HAP-1 (cell line): ENCODE measurements around the gene PSME3.

Experiments used
- DNase-seq, 2 experiments: peaks; one replicate each; pipeline ENCODE4 v3.0.0-alpha.2; 2016 to 2020; ENCODE audit warnings: low spot score in 2 of 2
- H3K27me3 ChIP-seq: fragments of 250-450 bp; sonication (Bioruptor Pico); 2 replicates; pipeline ENCODE4 v1.5.1; 2020; ENCODE audit warnings: low read depth, mild to moderate bottlenecking, moderate library complexity
- H3K36me3 ChIP-seq: fragments of 250-450 bp; sonication (Bioruptor Pico); replicated peaks from 2 replicates; pipeline ENCODE4 v1.5.1; 2020; ENCODE audit warnings: mild to moderate bottlenecking
- H3K4me1 ChIP-seq: fragments of 250-450 bp; sonication (Bioruptor Pico); 2 replicates; pipeline ENCODE4 v1.5.1; 2020; ENCODE audit warnings: mild to moderate bottlenecking
- H3K4me3 ChIP-seq: fragments of 250-450 bp; sonication (Bioruptor Pico); 2 replicates; pipeline ENCODE4 v1.5.1; 2020; ENCODE audit warnings: mild to moderate bottlenecking, moderate library complexity
- H3K9me3 ChIP-seq: fragments of 250-450 bp; sonication (Bioruptor Pico); 2 replicates; pipeline ENCODE4 v1.5.1; 2020; ENCODE audit warnings: mild to moderate bottlenecking, moderate library complexity
- in situ Hi-C: fragments of 300-500 bp; cut with MboI; formaldehyde crosslinking; loops from 3 replicates; pipeline ENCODE4 v1.14.3; 2020; ENCODE audit warnings: low sequenced_read_pairs, inconsistent platforms, mixed read lengths

PSME3 gene

GRCh38 chr17:42798383-42799380 lies 34.5 kb upstream of the PSME3 start, which contains the start of the genes CNTD1 and COA3:
Gene CNTD1 (plus strand): TSS chr17:42798861. CDS start chr17:42799068, 207 bp downstream.
Gene COA3 (minus strand): TSS chr17:42798704. CDS start chr17:42798681, 23 bp downstream.
- H3K27me3 ChIP-seq, result peaks cover 7% of the 10 kb centered on the region; the same call in 1 of the 2 replicates

GRCh38 chr17:42803074-42803883 lies 29.9 kb upstream of the PSME3 start:
- Histone ChIP-seq H3K9me3 (no peaks in the 10 kb centered on the region), H3K36me3 (no peaks in the 10 kb centered on the region), H3K27me3 (peaks cover 7% of the 10 kb centered on the region; the same call in 1 of the 2 replicates), H3K4me1 (no peaks in the 10 kb centered on the region), H3K4me3 (no peak overlapping the region)
- in situ Hi-C loops, result no loop called here
- DNase-seq, result no peak

More at GRCh38 chr17:42798383-42799380, 34.5 kb upstream of the PSME3 start, which contains the start of the genes CNTD1 and COA3:
- peaks cover 11% of the 10 kb centered on the region for H3K36me3 ChIP-seq
- no peaks in the 10 kb centered on the region for H3K9me3 ChIP-seq
- H3K4me3 ChIP-seq, result peak within 1 kb of the TSS; percentile 88
- DNase-seq, result peak; percentile 86 to 94
- in situ Hi-C loops, result no loop called here
- peaks cover 7% of the 10 kb centered on the region for H3K4me1 ChIP-seq

GRCh38 chr17:42804918-42805367 lies 28.3 kb upstream of the PSME3 start:
- in situ Hi-C loops, result no loop called here
- Histone ChIP-seq H3K4me3 (no peak overlapping the region), H3K27me3 (peaks cover 7% of the 10 kb centered on the region; the same call in 1 of the 2 replicates), H3K4me1 (no peaks in the 10 kb centered on the region), H3K36me3 (no peaks in the 10 kb centered on the region; the same call in 1 of the 2 replicates), H3K9me3 (no peaks in the 10 kb centered on the region)
- no peak for DNase-seq

GRCh38 chr17:42806249-42806648 lies 26.9 kb upstream of the PSME3 start:
- in situ Hi-C loops, result no loop called here
- Histone ChIP-seq H3K27me3 (peaks cover 7% of the 10 kb centered on the region; the same call in 1 of the 2 replicates), H3K36me3 (peaks cover 13% of the 10 kb centered on the region), H3K9me3 (no peaks in the 10 kb centered on the region), H3K4me1 (no peaks in the 10 kb centered on the region), H3K4me3 (no peak overlapping the region)
- no peak for DNase-seq

- no peaks in the 10 kb centered on the region for H3K4me1 ChIP-seq
- no peaks in the 10 kb centered on the region for H3K9me3 ChIP-seq
- H3K27me3 ChIP-seq, result no peaks in the 10 kb centered on the region
- no peak overlapping the region for H3K4me3 ChIP-seq
- in situ Hi-C loops, result no loop called here
- no peak for DNase-seq
- H3K36me3 ChIP-seq, result peaks cover 30% of the 10 kb centered on the region
Measured at GRCh38 chr17:42809250-42809649, 23.9 kb upstream of the PSME3 start.

GRCh38 chr17:42814633-42815399 lies 18.4 kb upstream of the PSME3 start:
- H3K9me3 ChIP-seq, result no peaks in the 10 kb centered on the region
- DNase-seq, result no peak
- H3K4me1 ChIP-seq, result no peaks in the 10 kb centered on the region
- no peak overlapping the region for H3K4me3 ChIP-seq
- no peaks in the 10 kb centered on the region for H3K27me3 ChIP-seq
- in situ Hi-C loops, result no loop called here
- H3K36me3 ChIP-seq, result peaks cover 81% of the 10 kb centered on the region

GRCh38 chr17:42817866-42818265 lies 15.3 kb upstream of the PSME3 start:
- in situ Hi-C loops, result no loop called here
- H3K36me3 ChIP-seq, result peaks cover 72% of the 10 kb centered on the region
- no peak for DNase-seq

GRCh38 chr17:42818379-42818778 lies 14.8 kb upstream of the PSME3 start:
- Histone ChIP-seq H3K4me1 (no peaks in the 10 kb centered on the region), H3K9me3 (no peaks in the 10 kb centered on the region), H3K4me3 (no peak overlapping the region), H3K36me3 (peaks cover 69% of the 10 kb centered on the region), H3K27me3 (no peaks in the 10 kb centered on the region)
- no peak for DNase-seq
- in situ Hi-C loops, result no loop called here

More at GRCh38 chr17:42817866-42818265, 15.3 kb upstream of the PSME3 start:
- Histone ChIP-seq H3K4me3 (no peak overlapping the region), H3K27me3 (no peaks in the 10 kb centered on the region), H3K4me1 (no peaks in the 10 kb centered on the region), H3K9me3 (no peaks in the 10 kb centered on the region)

- Histone ChIP-seq H3K9me3 (no peaks in the 10 kb centered on the region), H3K27me3 (no peaks in the 10 kb centered on the region), H3K4me1 (no peaks in the 10 kb centered on the region), H3K36me3 (peaks cover 52% of the 10 kb centered on the region), H3K4me3 (no peak overlapping the region)
- in situ Hi-C loops, result no loop called here
- peak; percentile 61 to 86 for DNase-seq
Measured at GRCh38 chr17:42819939-42820535, 13.2 kb upstream of the PSME3 start.

GRCh38 chr17:42821176-42821575 lies 12.0 kb upstream of the PSME3 start:
- in situ Hi-C loops, result no loop called here
- DNase-seq, result no peak
- Histone ChIP-seq H3K4me3 (no peak overlapping the region), H3K9me3 (no peaks in the 10 kb centered on the region), H3K27me3 (no peaks in the 10 kb centered on the region), H3K36me3 (peaks cover 41% of the 10 kb centered on the region), H3K4me1 (no peaks in the 10 kb centered on the region)

GRCh38 chr17:42827472-42827871 lies 5.7 kb upstream of the PSME3 start:
- no peak for DNase-seq
- H3K9me3 ChIP-seq, result no peaks in the 10 kb centered on the region
- H3K4me3 ChIP-seq, result no peak overlapping the region
- H3K36me3 ChIP-seq, result no peaks in the 10 kb centered on the region
- no peaks in the 10 kb centered on the region; the same call in 1 of the 2 replicates for H3K4me1 ChIP-seq
- no peaks in the 10 kb centered on the region for H3K27me3 ChIP-seq
- in situ Hi-C loops, result loop anchor here (25.0 kb wide), 1 partner anchor 510 kb away; no protein-coding TSS in a partner anchor

- Histone ChIP-seq H3K4me3 (no peak overlapping the region), H3K9me3 (no peaks in the 10 kb centered on the region), H3K36me3 (peaks cover 19% of the 10 kb centered on the region), H3K27me3 (no peaks in the 10 kb centered on the region), H3K4me1 (peaks cover 7% of the 10 kb centered on the region)
- no peak for DNase-seq
- in situ Hi-C loops, result loop anchor here (10.0 to 25.0 kb wide), 2 partner anchors 256 to 506 kb away; partner anchors contain the start of gene PSMC3IP
Measured at GRCh38 chr17:42830971-42831370, 2.2 kb upstream of the PSME3 start.
